K562 (cell line): ENCODE measurements around the gene HBP1. TPM values are rescaled to one million over a fixed set of nuclear protein-coding genes. Genes with fewer than 3 reads are reported as not detected.

Source experiments
- ATAC-seq: fragments of 200-7000 bp; cut with Tn5 transposase; 3 replicates; pipeline ENCODE4 v1.9.1; 2020; ENCODE audit warnings: moderate library complexity
- BruUV-seq: library from RNA; stranded (reverse); fragments of 400-500 nt; replicated peaks from 2 replicates; lab custom pipeline; 2021; lab: Mats Ljungman, UMichigan
- CTCF ChIA-PET: fragments of 300-600 bp; formaldehyde crosslinking; extraction: SDS; loops from one replicate; lab custom pipeline; 2021; ENCODE audit warnings: low intra/inter-chr PET ratio; lab: Yijun Ruan, JAX
- POLR2A ChIA-PET: fragments of 300-600, 350-650 bp; sonication (Branson Sonifier 250); formaldehyde crosslinking; extraction: SDS; loops from one replicate; lab custom pipeline; 2021; ENCODE audit warnings: antibody characterized with exemption, inconsistent platforms; lab: Yijun Ruan, JAX
- DNase-seq, 4 experiments: peaks; one replicate each; pipeline versions ENCODE4 v3.0.0 to v3.0.0-alpha.2; 2011 to 2018; ENCODE audit warnings: low spot score in 3 of 4, mixed read lengths in 3 of 4; ENCODE audit errors: extremely low read depth in 1 of 4
- FAIRE-seq: peaks from 2 replicates; lab custom pipeline; 2011; peaks lifted over from hg19 to GRCh38; lab: Jason Lieb, UNC
- H2AFZ ChIP-seq: 2 replicates; pipeline ENCODE4 v1.6.0; 2011; ENCODE audit warnings: low read depth, low read length, control low read depth, inconsistent platforms
- H3K27ac ChIP-seq: fragments of 200-600 bp; 3 replicates; pipeline ENCODE4 v1.8.0; 2011; ENCODE audit warnings: low read depth, mild to moderate bottlenecking, control low read depth, inconsistent platforms, low read length, moderate library complexity, mixed read lengths; ENCODE audit errors: extremely low read depth
- H3K27me3 ChIP-seq, 2 experiments: fragments of 300-600 bp in 1 of 2; 2 replicates in 1 of 2; 3 replicates in 1 of 2; pipeline versions ENCODE4 v1.6.0 to v1.8.0; 2011; ENCODE audit warnings: inconsistent platforms in 2 of 2, low read length in 2 of 2, mild to moderate bottlenecking in 1 of 2, mixed read lengths in 1 of 2, moderate library complexity in 1 of 2; ENCODE audit not compliant: control insufficient read depth in 2 of 2, insufficient read depth in 2 of 2
- H3K36me3 ChIP-seq: fragments of 300-600 bp; 3 replicates; pipeline ENCODE4 v1.8.0; 2011; ENCODE audit warnings: mild to moderate bottlenecking, low read length, inconsistent platforms; ENCODE audit not compliant: control insufficient read depth, insufficient read depth
- H3K4me1 ChIP-seq, 2 experiments: fragments of 200-600 bp in 1 of 2; replicated peaks in 1 of 2; 2 replicates in 1 of 2; 3 replicates in 1 of 2; pipeline versions ENCODE4 v1.5.1 to v1.8.0; 2011; ENCODE audit warnings: inconsistent platforms in 2 of 2, low read length in 2 of 2, mild to moderate bottlenecking in 1 of 2, mixed read lengths in 1 of 2, moderate library complexity in 1 of 2; ENCODE audit not compliant: control insufficient read depth in 2 of 2, insufficient read depth in 2 of 2
- H3K4me2 ChIP-seq: 2 replicates; pipeline ENCODE4 v1.6.1; 2011; ENCODE audit warnings: low read length, control low read depth, inconsistent platforms, mixed read lengths; ENCODE audit not compliant: insufficient read depth
- H3K4me3 ChIP-seq: fragments of 200-600 bp; sonication (generic), shearing (Covaris generic); 2 replicates; pipeline ENCODE4 v1.5.1; 2016; ENCODE audit warnings: control low read depth, inconsistent platforms
- H3K79me2 ChIP-seq: fragments of 200-600 bp; 3 replicates; pipeline ENCODE4 v1.8.0; 2011; ENCODE audit warnings: low read length, inconsistent platforms; ENCODE audit not compliant: control insufficient read depth, insufficient read depth
- H3K9ac ChIP-seq, 2 experiments: 2 replicates each; pipeline versions ENCODE4 v1.6.0 to v1.6.1; 2011; ENCODE audit warnings: low read depth in 2 of 2, low read length in 2 of 2, control low read depth in 1 of 2, inconsistent platforms in 1 of 2, mild to moderate bottlenecking in 1 of 2, mixed read lengths in 1 of 2; ENCODE audit not compliant: insufficient read depth in 1 of 2
- H3K9me1 ChIP-seq: one replicate; pipeline ENCODE4 v1.6.0; 2011; ENCODE audit warnings: inconsistent platforms, mild to moderate bottlenecking, low read length, moderate library complexity; ENCODE audit not compliant: control insufficient read depth, insufficient read depth
- H3K9me3 ChIP-seq: replicated peaks from 2 replicates; pipeline ENCODE4 v1.5.1; 2011; ENCODE audit warnings: low read depth, low read length, inconsistent platforms; ENCODE audit not compliant: control insufficient read depth, insufficient read depth
- H4K20me1 ChIP-seq: replicated peaks from 2 replicates; pipeline ENCODE4 v1.6.1; 2011; ENCODE audit warnings: low read length, inconsistent platforms, mixed read lengths; ENCODE audit not compliant: control insufficient read depth, insufficient read depth
- CEBPG ChIP-seq, 3 experiments: fragments of 200-800 bp in 1 of 3; sonication (Bioruptor generic) in 1 of 3; sonication (generic) in 1 of 3; formaldehyde crosslinking in 1 of 3; IDR thresholded peaks in 2 of 3; conservative IDR thresholded peaks in 1 of 3; 2 replicates each; pipeline versions ENCODE4 v1.6.1 to v1.8.0; 2016 to 2022; ENCODE audit warnings: missing compliant biosample characterization in 2 of 3, missing genetic modification characterization in 2 of 3, mild to moderate bottlenecking in 1 of 3, missing genetic modification reagents in 1 of 3
- DMBX1 ChIP-seq: fragments of 250-450 bp; sonication (Bioruptor Pico); IDR thresholded peaks from 2 replicates; pipeline ENCODE4 v1.8.0; 2022; ENCODE audit warnings: inconsistent platforms, mild to moderate bottlenecking, moderate library complexity, borderline replicate concordance
- EWSR1 ChIP-seq: fragments of 450-650 bp; IDR thresholded peaks from 2 replicates; pipeline ENCODE4 v1.6.1; 2018; ENCODE audit warnings: borderline replicate concordance, mild to moderate bottlenecking, low read depth, moderate library complexity; ENCODE audit not compliant: partially characterized antibody
- MTA2 ChIP-seq: fragments of 450-650 bp; IDR thresholded peaks from 2 replicates; pipeline ENCODE4 v1.6.1; 2016; ENCODE audit warnings: low read depth
- MYC ChIP-seq, 2 experiments: fragments of 250-450 bp in 1 of 2; sonication (Bioruptor Pico) in 1 of 2; IDR thresholded peaks; 2 replicates each; pipeline versions ENCODE4 v1.5.1 to v1.6.1; 2012 to 2021; ENCODE audit warnings: low read depth in 2 of 2, borderline replicate concordance in 1 of 2, improper control_type of control experiment in 1 of 2, low read length in 1 of 2, mild to moderate bottlenecking in 1 of 2, moderate library complexity in 1 of 2
- NFRKB ChIP-seq: fragments of 450-650 bp; IDR thresholded peaks from 2 replicates; pipeline ENCODE4 v1.6.1; 2016; ENCODE audit warnings: low read depth
- NR1H2 ChIP-seq: sonication (generic); formaldehyde crosslinking; IDR thresholded peaks from 2 replicates; pipeline ENCODE4 v1.4.0; 2020; ENCODE audit warnings: mild to moderate bottlenecking, missing genetic modification reagents
- SIN3B ChIP-seq: fragments of 450-650 bp; IDR thresholded peaks from 2 replicates; pipeline ENCODE4 v1.6.1; 2017; ENCODE audit warnings: low read depth, mild to moderate bottlenecking, moderate library complexity
- STAT5B ChIP-seq: fragments of 250-450 bp; sonication (Bioruptor Pico); IDR thresholded peaks from 2 replicates; pipeline ENCODE4 v1.8.0; 2021; ENCODE audit warnings: mild to moderate bottlenecking, inconsistent platforms
- ZNF174 ChIP-seq: fragments of 250-450 bp; sonication (Bioruptor Pico); IDR thresholded peaks from 2 replicates; pipeline ENCODE4 v1.4.0; 2020; ENCODE audit warnings: mild to moderate bottlenecking
- ZNF274 ChIP-seq: IDR thresholded peaks from 2 replicates; pipeline ENCODE4 v1.6.1; 2011; ENCODE audit warnings: low read depth, mild to moderate bottlenecking, low read length, moderate library complexity, borderline replicate concordance
- ZNF431 ChIP-seq: sonication (generic); formaldehyde crosslinking; IDR thresholded peaks from 2 replicates; pipeline ENCODE4 v1.8.0; 2022; ENCODE audit warnings: mild to moderate bottlenecking, missing genetic modification reagents
- ZSCAN32 ChIP-seq: fragments of 450-650 bp; formaldehyde crosslinking; IDR thresholded peaks from 2 replicates; pipeline ENCODE4 v1.4.0; 2020; ENCODE audit warnings: mild to moderate bottlenecking, moderate library complexity
- WGBS: fragments of 100-300 bp; shearing (Covaris generic); methylation state at CpG from one replicate; pipeline ENCODE4 v1.1.6; 2016; ENCODE audit warnings: low coverage, mixed read lengths; ENCODE audit not compliant: insufficient coverage; ENCODE audit errors: missing lambda C conversion rate; 5-methylcytosine and 5-hydroxymethylcytosine counted together
- in situ Hi-C: fragments of 300-500 bp; cut with MboI; formaldehyde crosslinking; loops from 4 replicates; pipeline ENCODE4 v1.15.0; 2018; ENCODE audit warnings: inconsistent platforms, mixed read lengths
- intact Hi-C: fragments of 100-400 bp; cut with micrococcal nuclease; formaldehyde crosslinking; loops from 2 replicates; pipeline ENCODE4 v1.14.2; 2022
- polyA plus RNA-seq, 8 experiments: library from polyadenylated mRNA; depleted of rRNA in 4 of 8; stranded (reverse) in 5 of 8; unstranded in 3 of 8; fragments of >200 nt; fragmentation: Nextera tagmentation in 2 of 8; fragmentation: Illumina TruSeq in 1 of 8; extraction: Ambion mirVana in 2 of 8; extraction: Trizol in 1 of 8; gene quantifications; 2 replicates each; pipeline versions ENCODE4 v1.2.1 to v1.2.3, GENCODE V29; 2011 to 2014; ENCODE audit warnings: inconsistent platforms in 1 of 8, missing spikeins in 1 of 8
- total RNA-seq, 7 experiments: library from RNA; depleted of rRNA in 6 of 7; stranded (reverse); fragments of >200 nt in 6 of 7; fragmentation: Illumina TruSeq in 2 of 7; extraction: Trizol in 2 of 7; gene quantifications; 2 replicates each; pipeline versions ENCODE4 v1.2.1 to v1.2.3, GENCODE V29; 2011 to 2021; ENCODE audit warnings: low replicate concordance in 1 of 7
- TF ChIP-seq, protein P1 (sequence below): sonication (generic); formaldehyde crosslinking; IDR thresholded peaks from 2 replicates; pipeline ENCODE4 v1.8.0; 2022; ENCODE audit warnings: mild to moderate bottlenecking, missing genetic modification reagents

HBP1 gene
- total and polyA plus RNA-seq, 9 of the 15 experiments (the other 6 are each of a cell fraction or from before 2014, with no cell fraction given), result 18.7 to 59.9 (median 27.0) TPM

DNA sequence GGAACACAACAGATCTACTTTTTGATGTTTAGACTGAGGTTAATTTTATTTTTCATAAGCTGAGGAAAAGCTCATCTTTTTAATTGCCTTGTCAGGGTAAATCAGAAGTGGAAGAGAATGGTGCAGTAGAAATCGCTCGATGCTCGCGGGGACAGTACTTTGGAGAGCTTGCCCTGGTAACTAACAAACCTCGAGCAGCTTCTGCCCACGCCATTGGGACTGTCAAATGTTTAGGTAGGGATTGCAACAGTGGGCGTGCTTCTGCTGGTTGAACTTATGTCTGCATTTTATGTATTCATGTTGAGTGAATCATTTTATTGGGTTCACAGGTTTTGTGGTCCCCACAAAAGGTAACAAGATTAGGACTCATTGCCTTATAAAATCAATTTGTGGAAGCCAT, 11.7 kb upstream of the HBP1 start:
- H3K4me3 ChIP-seq, result no peak overlapping the region
- BruUV-seq, result no TSS peak
- ChIA-PET POLR2A (interaction anchor here (0.7 to 1.8 kb wide), 2 partner anchors 10 to 11 kb away, joined by 3 read pairs; partner anchors contain the start of gene HBP1), CTCF (interaction anchor here (0.6 kb wide), 1 partner anchor 209 kb away, joined by 3 read pairs; no protein-coding TSS in a partner anchor)
- no peaks in the 10 kb centered on the region for H3K27me3 ChIP-seq
- no peaks in the 10 kb centered on the region for H4K20me1 ChIP-seq
- no peaks in the 10 kb centered on the region for H3K9me3 ChIP-seq
- FAIRE-seq (no peak), DNase-seq (no peak), ATAC-seq (no peak)
- WGBS, result 96% methylated on average over 7 of the region's 7 CpGs
- no peaks in the 10 kb centered on the region for H3K4me1 ChIP-seq
- H3K79me2 ChIP-seq, result no peaks in the 10 kb centered on the region
- intact Hi-C loops, result no loop called here
- no peak overlapping the region for H3K9ac ChIP-seq
- in situ Hi-C loops, result no loop called here
- H3K27ac ChIP-seq, result no peak overlapping the region
- no peak overlapping the region for H3K4me2 ChIP-seq
- H3K36me3 ChIP-seq, result peaks cover 90% of the 10 kb centered on the region
- H2AFZ ChIP-seq, result no peak overlapping the region
- no peak for TF ChIP-seq EWSR1
- TF ChIP-seq, protein P1, sequence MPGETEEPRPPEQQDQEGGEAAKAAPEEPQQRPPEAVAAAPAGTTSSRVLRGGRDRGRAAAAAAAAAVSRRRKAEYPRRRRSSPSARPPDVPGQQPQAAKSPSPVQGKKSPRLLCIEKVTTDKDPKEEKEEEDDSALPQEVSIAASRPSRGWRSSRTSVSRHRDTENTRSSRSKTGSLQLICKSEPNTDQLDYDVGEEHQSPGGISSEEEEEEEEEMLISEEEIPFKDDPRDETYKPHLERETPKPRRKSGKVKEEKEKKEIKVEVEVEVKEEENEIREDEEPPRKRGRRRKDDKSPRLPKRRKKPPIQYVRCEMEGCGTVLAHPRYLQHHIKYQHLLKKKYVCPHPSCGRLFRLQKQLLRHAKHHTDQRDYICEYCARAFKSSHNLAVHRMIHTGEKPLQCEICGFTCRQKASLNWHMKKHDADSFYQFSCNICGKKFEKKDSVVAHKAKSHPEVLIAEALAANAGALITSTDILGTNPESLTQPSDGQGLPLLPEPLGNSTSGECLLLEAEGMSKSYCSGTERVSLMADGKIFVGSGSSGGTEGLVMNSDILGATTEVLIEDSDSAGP (CRISPR knock-in tag), result no peak
- no peak for TF ChIP-seq STAT5B (CRISPR knock-in tag)
- TF ChIP-seq ZSCAN32 (CRISPR knock-in tag), result no peak
- TF ChIP-seq NFRKB, result no peak
- no peak for TF ChIP-seq NR1H2 (CRISPR knock-in tag)
- TF ChIP-seq ZNF174 (CRISPR knock-in tag), result no peak
- no peak for TF ChIP-seq MYC (IDR thresholded peaks at IDR 0.05; ENCODE audit: low read depth, low read length)
- TF ChIP-seq MYC (CRISPR knock-in tag; IDR thresholded peaks at IDR 0.05; ENCODE audit: borderline replicate concordance, low read depth), result no peak
- no peak for TF ChIP-seq MTA2
- TF ChIP-seq DMBX1, result no peak
- no peak for TF ChIP-seq SIN3B
- no peak for TF ChIP-seq CEBPG (CRISPR knock-in tag; IDR thresholded peaks at IDR 0.05)
- TF ChIP-seq CEBPG (tag; conservative IDR thresholded peaks at IDR 0.05 in 1 of 2, IDR thresholded peaks at IDR 0.05 in 1 of 2), result no peak
- TF ChIP-seq ZNF431, result no peak
- TF ChIP-seq ZNF274, result no peak
- H3K9me1 ChIP-seq, result no peaks in the 10 kb centered on the region
